ENCODE measurements around the gene ETNK2.
A peak's percentile ranks its signal among the peaks of the same experiment; 100 is the strongest.

The ETNK2 gene

DNA sequence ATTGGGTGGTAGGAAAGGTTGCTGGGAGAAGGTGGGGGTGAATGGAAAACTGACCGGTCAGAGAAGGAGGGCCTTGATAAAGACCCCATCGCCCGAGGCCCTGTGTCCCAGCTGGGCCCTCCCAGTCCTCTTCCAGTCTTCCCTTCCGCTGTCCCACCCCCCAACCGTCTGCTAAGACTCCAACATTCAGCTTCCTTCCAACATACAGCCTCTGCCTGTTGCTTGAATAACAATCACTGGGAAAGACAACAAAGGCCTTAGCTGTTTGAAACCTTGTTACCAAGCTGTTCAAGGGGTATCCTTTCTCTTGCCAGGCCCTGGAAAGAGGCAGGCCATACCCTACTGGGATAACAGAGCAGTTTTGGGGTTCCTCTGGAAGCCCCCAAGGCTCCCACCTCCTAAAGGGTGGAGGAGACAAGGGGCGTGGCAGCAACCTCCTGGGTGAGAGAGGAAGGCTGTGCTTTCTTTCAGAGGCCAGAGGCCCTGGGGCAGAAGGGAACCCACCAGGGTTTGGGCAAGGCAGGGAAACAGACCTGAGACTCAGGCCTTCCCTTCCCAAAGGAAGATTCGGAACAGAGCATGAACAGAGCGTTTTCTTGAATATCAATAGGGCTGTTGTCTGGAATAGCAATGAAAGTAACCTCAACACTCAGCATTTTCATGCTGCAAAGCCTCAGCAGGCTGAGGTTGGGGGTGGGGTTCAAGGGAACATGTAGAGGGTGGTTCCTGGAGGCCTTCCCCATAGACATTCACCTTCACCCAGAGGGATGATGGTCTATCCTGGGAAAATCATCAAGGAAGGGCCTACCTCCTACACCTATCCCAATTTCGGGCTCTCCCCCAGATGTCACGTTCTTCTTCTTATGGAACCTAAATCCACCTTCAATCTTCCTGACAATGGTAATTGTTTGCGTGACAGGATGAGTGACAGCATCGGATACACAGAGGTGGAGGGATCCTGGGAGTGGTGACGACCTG lies 4.1 kb downstream of the ETNK2 start:
- DNase-seq (ENCODE audit: low read depth in 2 of 2) = no peak

- no peak for DNase-seq (ENCODE audit: low read depth in 2 of 2)
Measured at GRCh38 chr1:204146965-204147364, 4.9 kb downstream of the ETNK2 start.

- DNase-seq (ENCODE audit: low read depth in 2 of 2) = no peak
Measured at GRCh38 chr1:204146309-204146708, 5.5 kb downstream of the ETNK2 start.

- no peak for DNase-seq (ENCODE audit: low read depth in 2 of 2)
Measured at GRCh38 chr1:204145033-204145504, 6.8 kb downstream of the ETNK2 start.

- no peak for DNase-seq (ENCODE audit: low read depth in 2 of 2)
Measured at GRCh38 chr1:204143276-204144041, 8.4 kb downstream of the ETNK2 start.

DNA sequence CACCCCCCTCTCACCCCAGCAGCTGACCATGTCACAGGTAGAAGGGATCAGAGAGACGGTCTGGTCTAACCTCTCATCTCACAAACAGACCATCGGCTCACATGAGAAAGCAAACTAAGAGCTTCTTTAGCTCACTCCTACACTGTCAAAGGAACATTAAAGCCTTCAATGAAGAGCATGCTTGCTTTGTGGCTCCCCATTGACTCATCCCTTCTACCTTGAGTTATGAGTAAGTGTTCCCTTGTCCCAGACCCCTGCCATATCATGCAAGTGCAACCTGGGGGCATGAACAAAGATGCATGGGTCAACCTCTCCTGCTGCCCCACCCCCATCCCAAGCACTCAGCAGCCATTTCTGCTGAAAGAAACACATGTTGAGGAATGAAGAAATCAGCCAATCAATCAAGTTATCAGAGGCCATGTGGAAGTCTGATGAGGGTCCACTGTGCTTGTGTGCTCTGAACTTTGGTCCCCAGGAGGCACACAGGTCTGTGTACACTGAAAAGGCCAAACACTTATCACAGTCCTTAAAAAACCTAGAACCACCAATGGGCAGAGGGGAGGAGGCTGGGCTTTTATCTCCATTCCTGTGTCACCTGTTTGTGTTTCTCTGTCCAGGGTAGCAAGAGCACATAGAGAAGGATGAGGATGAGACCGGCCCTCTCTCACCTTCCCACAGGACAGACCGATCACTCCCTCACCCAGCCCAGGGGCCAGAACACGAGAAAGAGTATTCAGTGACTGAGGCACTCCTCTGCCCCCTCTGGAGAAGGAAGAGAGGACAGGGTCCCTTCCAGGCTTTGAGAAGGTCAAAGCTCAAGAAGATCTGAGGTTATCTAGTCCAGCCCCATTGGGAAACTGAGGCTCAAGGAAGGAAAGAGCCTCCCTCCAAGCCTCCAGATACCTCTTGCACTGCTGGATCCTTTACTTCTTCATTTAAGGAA lies 9.5 kb downstream of the ETNK2 start:
- DNase-seq (ENCODE audit: low read depth in 2 of 2) = no peak

- DNase-seq (ENCODE audit: low read depth in 2 of 2) = no peak
Measured at GRCh38 chr1:204141131-204141530, 10.7 kb downstream of the ETNK2 start.

- no peak for DNase-seq (ENCODE audit: low read depth in 2 of 2)
Measured at GRCh38 chr1:204139952-204140351, 11.9 kb downstream of the ETNK2 start.

DNA sequence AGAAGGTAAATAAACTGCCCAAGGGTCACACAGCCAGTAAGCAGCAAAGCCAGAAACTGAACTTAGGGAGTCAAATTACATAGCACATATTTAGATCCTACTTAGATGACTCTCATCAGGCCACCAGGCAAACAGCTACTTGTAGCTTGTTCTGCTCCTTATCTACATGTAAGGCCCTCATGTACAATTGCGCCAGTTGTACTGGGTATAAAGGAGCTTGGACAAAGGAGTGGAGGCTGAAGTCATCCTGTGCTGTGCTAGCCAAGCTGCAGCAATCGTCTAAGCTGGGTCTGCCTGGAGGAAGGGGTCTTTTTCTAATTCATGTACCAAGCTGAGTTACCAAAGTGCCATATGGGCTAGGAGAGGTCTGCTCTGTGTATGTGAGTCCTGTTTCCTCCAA lies 12.8 kb downstream of the ETNK2 start:
- DNase-seq (ENCODE audit: low read depth in 2 of 2) = no peak

DNA sequence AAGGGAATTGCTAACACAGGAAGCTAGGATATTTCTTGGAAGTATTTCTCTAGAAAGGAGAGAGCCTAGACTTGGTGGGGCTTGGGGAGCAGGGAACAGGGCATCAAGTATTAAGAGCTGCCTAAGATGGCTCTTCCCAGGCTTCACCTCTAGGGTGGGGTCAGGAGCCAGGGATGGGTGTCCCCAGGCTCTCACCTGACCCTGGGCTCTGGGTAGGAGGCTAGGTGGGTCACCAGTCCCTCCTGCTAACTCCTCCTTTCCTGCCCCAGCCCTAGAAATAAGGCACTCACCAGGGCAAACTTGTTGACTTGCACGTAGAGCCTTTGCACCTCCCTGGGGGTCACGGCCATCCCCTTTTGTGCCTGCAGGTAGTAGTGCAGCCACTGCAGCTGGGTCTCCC lies 15.0 kb downstream of the ETNK2 start:
- DNase-seq (ENCODE audit: low read depth in 2 of 2) = no peak

GRCh38 chr1:204134103-204134502 lies 17.7 kb downstream of the ETNK2 start:
- DNase-seq (ENCODE audit: low read depth in 2 of 2) = no peak

- DNase-seq (ENCODE audit: low read depth in 2 of 2) = no peak
Measured at GRCh38 chr1:204132718-204133117, 19.1 kb downstream of the ETNK2 start.

GRCh38 chr1:204131978-204132377 lies 19.9 kb downstream of the ETNK2 start:
- no peak for DNase-seq (ENCODE audit: low read depth in 2 of 2)

DNA sequence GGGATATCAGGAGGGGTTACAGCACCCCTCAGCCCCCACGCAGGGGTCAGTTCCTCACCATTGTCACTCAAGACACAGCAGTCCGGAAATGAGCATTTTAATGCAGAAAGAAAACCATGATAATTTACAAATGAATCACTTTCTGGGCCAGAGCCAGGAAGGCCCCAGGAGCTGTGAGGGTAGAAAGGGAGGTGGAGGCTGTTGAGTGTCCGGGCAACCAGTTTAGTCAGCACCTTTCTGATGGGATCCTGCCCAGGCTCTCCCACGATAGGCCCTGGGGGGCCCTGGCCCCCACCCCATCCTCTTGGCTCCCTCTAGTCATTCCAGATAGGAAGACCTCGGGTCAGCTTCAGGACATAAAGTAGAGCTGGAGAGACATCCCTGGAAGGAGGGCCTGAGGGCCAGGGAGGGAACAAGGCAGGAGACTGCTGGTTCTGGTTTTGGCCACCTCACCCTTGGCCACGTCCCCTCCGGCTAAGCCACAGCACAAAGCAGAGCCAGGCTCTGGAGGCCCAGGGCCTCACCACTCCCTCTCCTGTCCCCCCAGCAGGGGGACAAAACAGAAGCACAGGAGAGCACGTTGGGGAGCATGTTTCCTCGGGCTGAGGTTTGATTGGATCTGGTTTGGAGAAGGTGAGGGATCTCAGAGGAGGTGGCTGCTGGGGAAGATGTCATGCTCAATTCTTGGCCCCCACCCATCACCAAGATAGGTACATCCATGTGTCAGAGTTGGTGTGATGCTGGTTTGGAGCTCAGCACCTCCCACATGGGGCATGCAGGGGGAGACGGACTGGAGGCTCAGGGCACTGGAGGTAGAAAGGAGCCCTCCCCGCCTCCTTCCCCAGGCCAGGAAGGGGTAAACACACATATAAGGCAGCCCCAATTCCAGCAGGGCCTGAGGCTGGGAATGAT lies 20.6 kb downstream of the ETNK2 start:
- no peak for DNase-seq (ENCODE audit: low read depth in 2 of 2)

GRCh38 chr1:204130178-204130577 lies 21.7 kb downstream of the ETNK2 start:
- no peak for DNase-seq (ENCODE audit: low read depth in 2 of 2)

DNA sequence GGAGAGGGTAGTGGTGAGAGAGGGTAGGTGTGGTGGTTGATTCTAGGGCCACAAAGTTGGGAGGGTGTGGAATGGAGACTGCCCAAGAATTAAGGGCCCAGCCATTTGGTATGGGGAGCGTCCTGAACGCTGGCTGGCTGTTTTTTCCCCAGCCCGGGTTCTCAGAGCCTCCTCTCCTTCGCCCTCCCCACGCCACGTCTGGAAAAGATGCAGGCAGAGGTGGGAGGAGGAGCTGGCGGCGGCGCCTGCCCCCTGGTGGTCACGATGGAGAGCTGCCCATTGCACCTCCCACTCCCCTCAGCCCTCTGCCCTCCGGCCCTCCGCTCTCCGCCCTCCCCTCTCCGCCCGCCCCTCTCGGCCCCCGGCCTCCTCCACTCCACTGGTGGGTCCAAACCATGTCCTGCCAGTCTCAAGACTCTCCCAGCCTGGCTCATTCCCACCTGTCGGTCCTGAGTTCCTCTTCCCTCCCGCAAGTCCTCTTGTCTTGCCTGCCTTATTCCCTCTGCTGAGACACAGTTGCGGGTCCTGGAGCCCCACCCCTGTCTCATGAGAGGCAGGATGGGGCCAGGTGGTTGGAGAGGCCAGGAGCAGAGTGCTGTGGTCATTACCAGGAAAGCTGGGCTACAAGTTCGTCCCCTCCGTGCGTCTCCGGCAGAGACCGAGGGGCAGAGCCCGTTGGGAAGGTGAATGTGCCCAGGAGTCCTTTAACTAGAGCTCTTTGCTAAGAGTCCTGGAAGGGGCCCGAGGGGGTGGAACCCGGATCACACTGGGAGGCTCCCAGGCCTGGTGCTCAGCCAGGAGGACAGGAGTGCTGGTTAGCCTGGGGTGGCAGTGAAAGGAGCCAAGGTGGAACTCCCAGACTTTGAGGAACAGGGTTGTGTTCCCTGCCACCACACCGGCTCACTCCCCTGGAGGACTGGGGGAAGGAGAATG lies 22.6 kb downstream of the ETNK2 start:
- peak; percentile 35 to 50 for DNase-seq (ENCODE audit: low read depth in 2 of 2)

DNA sequence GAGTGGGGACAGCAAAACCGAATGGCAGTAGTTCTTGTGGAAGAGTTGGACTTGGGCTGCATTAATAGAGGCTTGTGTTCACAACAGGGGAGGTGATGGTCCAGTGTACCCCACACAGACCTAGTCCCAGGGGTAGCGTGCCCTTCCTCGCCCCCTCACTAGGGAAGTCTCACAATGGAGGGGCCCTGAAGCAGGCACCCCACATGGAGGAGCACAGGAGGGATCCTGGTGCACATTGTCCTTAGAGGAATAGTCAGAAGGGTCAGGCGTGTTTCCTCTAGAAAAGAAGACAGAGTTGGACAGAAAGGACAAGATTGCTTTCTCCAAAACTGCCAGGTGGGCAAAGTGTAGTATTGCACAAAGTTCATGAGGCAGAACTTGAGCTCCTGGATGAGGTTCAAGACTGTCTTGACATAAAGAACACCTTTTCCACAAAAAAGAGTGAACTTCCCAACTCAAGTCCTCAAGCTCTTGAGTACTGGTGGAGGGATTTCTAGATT lies 23.3 kb downstream of the ETNK2 start:
- DNase-seq (ENCODE audit: low read depth in 2 of 2) = no peak

- DNase-seq (ENCODE audit: low read depth in 2 of 2) = no peak
Measured at GRCh38 chr1:204127597-204128242, 24.1 kb downstream of the ETNK2 start.

DNA sequence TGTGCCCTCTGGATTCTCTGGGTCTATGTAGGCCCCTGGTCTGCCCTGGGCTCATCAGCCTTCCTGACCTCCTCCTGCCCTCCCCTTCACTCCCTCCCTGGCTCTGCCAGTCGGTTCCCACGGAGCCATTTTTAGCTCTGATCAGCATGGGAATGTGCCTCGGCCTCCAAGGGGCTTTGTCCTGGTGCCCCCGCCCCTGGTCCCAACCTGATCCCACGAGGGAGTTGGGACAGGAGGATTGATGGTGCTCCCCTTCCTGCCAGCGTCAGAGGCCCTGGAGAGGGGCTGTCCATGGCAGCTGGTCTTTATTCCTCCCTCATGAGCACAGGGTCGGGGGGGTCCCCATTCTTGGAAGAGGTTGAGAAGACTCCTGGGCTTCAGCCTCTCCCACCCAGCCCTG lies 24.9 kb downstream of the ETNK2 start:
- DNase-seq (ENCODE audit: low read depth in 2 of 2) = no peak

Data from activated CD4-positive, alpha-beta T cell treated with anti-CD3 and anti-CD28 coated beads for 24 hours (primary cell).